ENCODE measurements around the gene PAWR.

Gene PAWR

GRCh38 chr12:79690638-79691510 lies at the start of gene PAWR:
PAWR (minus strand) TSS chr12:79690964; CDS start chr12:79690244, 720 bp downstream.
- peak; percentile 86 for DNase-seq (ENCODE audit: low spot score)

- peak; percentile 68 for DNase-seq (ENCODE audit: low spot score)
These were observed 47.3 kb upstream of the PAWR start for GRCh38 chr12:79737875-79738718.

- DNase-seq (ENCODE audit: low spot score): no peak
These were observed 41.9 kb upstream of the PAWR start for GRCh38 chr12:79732638-79733037.

GRCh38 chr12:79725987-79726386 lies 35.2 kb upstream of the PAWR start:
- DNase-seq (ENCODE audit: low spot score): peak; percentile 64

- no peak for DNase-seq (ENCODE audit: low spot score)
These were observed 26.2 kb upstream of the PAWR start for GRCh38 chr12:79717006-79717405.

- DNase-seq (ENCODE audit: low spot score): no peak
These were observed 24.5 kb upstream of the PAWR start for GRCh38 chr12:79715308-79715707.

GRCh38 chr12:79710707-79711483 lies 20.1 kb upstream of the PAWR start:
- no peak for DNase-seq (ENCODE audit: low spot score)

GRCh38 chr12:79707830-79708229 lies 17.1 kb upstream of the PAWR start:
- DNase-seq (ENCODE audit: low spot score): no peak

GRCh38 chr12:79706676-79707075 lies 15.9 kb upstream of the PAWR start:
- no peak for DNase-seq (ENCODE audit: low spot score)

- no peak for DNase-seq (ENCODE audit: low spot score)
These were observed 15.4 kb upstream of the PAWR start for GRCh38 chr12:79706156-79706555.

GRCh38 chr12:79698966-79699365 lies 8.2 kb upstream of the PAWR start:
- DNase-seq (ENCODE audit: low spot score): no peak

GRCh38 chr12:79696416-79696815 lies 5.7 kb upstream of the PAWR start:
- DNase-seq (ENCODE audit: low spot score): no peak

- DNase-seq (ENCODE audit: low spot score): peak; percentile 31
These were observed 2.3 kb upstream of the PAWR start for GRCh38 chr12:79692860-79693577.

GRCh38 chr12:79691511-79692248 lies 916 bp upstream of the PAWR start:
- DNase-seq (ENCODE audit: low spot score): peak; percentile 46

GRCh38 chr12:79690142-79690637 lies 574 bp downstream of the PAWR start:
- no peak for DNase-seq (ENCODE audit: low spot score)

- DNase-seq (ENCODE audit: low spot score): peak; percentile 37
These were observed 1.2 kb downstream of the PAWR start for GRCh38 chr12:79689477-79690141.

- no peak for DNase-seq (ENCODE audit: low spot score)
These were observed 1.7 kb downstream of the PAWR start for GRCh38 chr12:79689061-79689476.

GRCh38 chr12:79688376-79689060 lies 2.2 kb downstream of the PAWR start:
- DNase-seq (ENCODE audit: low spot score): no peak

- DNase-seq (ENCODE audit: low spot score): no peak
These were observed 3.0 kb downstream of the PAWR start for GRCh38 chr12:79687711-79688260.
